DMS 273 (cell line): ENCODE results near the gene CT47B1.
"Not testable (repeated sequence)": the region's sequence is repeated elsewhere in the genome, so short reads cannot be mapped to it uniquely, and the experiment has no call there.

Experiments used
- DNase-seq: peaks from one replicate; lab custom pipeline; 2025; ENCODE audit not compliant: unreplicated experiment; lab: John Stamatoyannopoulos, UW

Gene CT47B1

GRCh38 chrX:120875766-120876165, at the start of gene CT47B1:
TSS of gene CT47B1 (minus strand) at chrX:120875866. CDS start at chrX:120875670, 196 bp downstream.
- not testable (repeated sequence) for DNase-seq

GRCh38 chrX:120874678-120875557, 748 bp downstream of the CT47B1 start:
- no peak for DNase-seq

GRCh38 chrX:120857240-120857639, 18.4 kb downstream of the CT47B1 start:
- DNase-seq, result no peak

GRCh38 chrX:120840827-120841226, 34.8 kb downstream of the CT47B1 start:
- no peak for DNase-seq

GRCh38 chrX:120839491-120839890, 36.2 kb downstream of the CT47B1 start:
- no peak for DNase-seq

GRCh38 chrX:120827213-120827612, 48.5 kb downstream of the CT47B1 start:
- DNase-seq, result not testable (repeated sequence)

GRCh38 chrX:120825146-120825545, 50.5 kb downstream of the CT47B1 start:
- DNase-seq, result no peak

- no peak for DNase-seq
Observed at GRCh38 chrX:120824021-120824420, 51.6 kb downstream of the CT47B1 start.

- no peak for DNase-seq
Observed at GRCh38 chrX:120823556-120823955, 52.1 kb downstream of the CT47B1 start.
